Measurements from ENCODE around the gene POM121C.
"Not testable (repeated sequence)": the region's sequence is repeated elsewhere in the genome, so short reads cannot be mapped to it uniquely, and the experiment has no call there.

DNA sequence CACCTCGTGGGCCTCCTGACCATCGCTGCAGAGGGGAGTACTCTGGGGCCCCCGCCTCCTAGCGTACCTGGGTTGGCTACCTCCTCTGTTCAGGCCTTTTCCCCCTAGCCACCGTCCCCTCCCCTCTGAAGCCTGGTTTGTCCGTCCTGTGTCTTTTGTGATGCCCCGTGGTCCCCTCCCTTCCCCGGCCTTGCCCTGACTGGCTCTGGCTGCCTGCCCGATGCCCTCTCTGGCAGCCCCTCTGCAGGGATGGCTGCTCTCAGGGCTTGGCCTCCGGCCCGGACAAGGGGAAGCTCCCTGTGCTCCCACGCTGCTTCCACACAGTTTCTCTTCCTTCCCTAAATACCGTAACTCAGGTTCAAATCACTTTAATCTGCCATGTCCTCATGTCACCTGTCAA, 66.4 kb downstream of the POM121C start:
- TF ChIP-seq, protein P1, sequence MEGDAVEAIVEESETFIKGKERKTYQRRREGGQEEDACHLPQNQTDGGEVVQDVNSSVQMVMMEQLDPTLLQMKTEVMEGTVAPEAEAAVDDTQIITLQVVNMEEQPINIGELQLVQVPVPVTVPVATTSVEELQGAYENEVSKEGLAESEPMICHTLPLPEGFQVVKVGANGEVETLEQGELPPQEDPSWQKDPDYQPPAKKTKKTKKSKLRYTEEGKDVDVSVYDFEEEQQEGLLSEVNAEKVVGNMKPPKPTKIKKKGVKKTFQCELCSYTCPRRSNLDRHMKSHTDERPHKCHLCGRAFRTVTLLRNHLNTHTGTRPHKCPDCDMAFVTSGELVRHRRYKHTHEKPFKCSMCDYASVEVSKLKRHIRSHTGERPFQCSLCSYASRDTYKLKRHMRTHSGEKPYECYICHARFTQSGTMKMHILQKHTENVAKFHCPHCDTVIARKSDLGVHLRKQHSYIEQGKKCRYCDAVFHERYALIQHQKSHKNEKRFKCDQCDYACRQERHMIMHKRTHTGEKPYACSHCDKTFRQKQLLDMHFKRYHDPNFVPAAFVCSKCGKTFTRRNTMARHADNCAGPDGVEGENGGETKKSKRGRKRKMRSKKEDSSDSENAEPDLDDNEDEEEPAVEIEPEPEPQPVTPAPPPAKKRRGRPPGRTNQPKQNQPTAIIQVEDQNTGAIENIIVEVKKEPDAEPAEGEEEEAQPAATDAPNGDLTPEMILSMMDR (conservative IDR thresholded peaks at IDR 0.05; ENCODE audit: low read depth in 2 of 2), result not testable (repeated sequence)
- not testable (repeated sequence) for TF ChIP-seq POLR2AphosphoS5 (IDR thresholded peaks at IDR 0.05; ENCODE audit: low read depth)
